ENCODE results near the gene PLXND1. TPM values are rescaled to one million over a fixed set of nuclear protein-coding genes. Genes with fewer than 3 reads are reported as not detected.

PLXND1 gene
- total RNA-seq, 1 experiment from 2014 or later = 26.3 TPM

GRCh38 chr3:129633751-129634481, 27.4 kb upstream of the PLXND1 start:
- H3K4me1 Mint-ChIP-seq (ENCODE audit: low read depth, unreplicated experiment) = peaks cover 5% of the 10 kb centered on the region
- intact Hi-C loops (cut with micrococcal nuclease; ENCODE audit: unreplicated experiment) = no loop called here
- BruUV-seq (replicated peaks) = no TSS peak
- Histone ChIP-seq H3K4me1 (peaks cover 9% of the 10 kb centered on the region; the same call in 1 of the 2 replicates), H3K9me3 (no peaks in the 10 kb centered on the region), H3K36me3 (ENCODE audit: control insufficient read depth, insufficient read depth, low read length) (no peaks in the 10 kb centered on the region), H3K4me3 (ENCODE audit: low read depth, low read length) (no peak overlapping the region), H3K27me3 (replicated peaks; ENCODE audit: control insufficient read depth, insufficient read depth, low read length) (no peaks in the 10 kb centered on the region)
- CTCF ChIA-PET = no interaction called here
- H3K4me3 Mint-ChIP-seq (ENCODE audit: unreplicated experiment) = no peak overlapping the region
- H3K27me3 Mint-ChIP-seq (ENCODE audit: insufficient read depth, unreplicated experiment) = no peaks in the 10 kb centered on the region
- H3K9me3 Mint-ChIP-seq (ENCODE audit: unreplicated experiment) = peaks cover 15% of the 10 kb centered on the region
- peaks cover 10% of the 10 kb centered on the region for H3K36me3 Mint-ChIP-seq (ENCODE audit: insufficient read depth, unreplicated experiment)
- no peak for DNase-seq
- TF ChIP-seq CTCF (IDR thresholded peaks at IDR 0.05; ENCODE audit: insufficient read depth in 1 of 2, low read depth in 1 of 2, low read length in 1 of 2, severe bottlenecking in 1 of 2, unreplicated experiment in 1 of 2) = no peak
- no peak overlapping the region for H3K27ac Mint-ChIP-seq (ENCODE audit: unreplicated experiment)
- POLR2A ChIA-PET = no interaction called here

- H3K27me3 Mint-ChIP-seq (ENCODE audit: insufficient read depth, unreplicated experiment) = no peaks in the 10 kb centered on the region
- H3K9me3 Mint-ChIP-seq (ENCODE audit: unreplicated experiment) = peaks cover 15% of the 10 kb centered on the region
- H3K4me1 ChIP-seq = peaks cover 9% of the 10 kb centered on the region; the same call in 1 of the 2 replicates
- H3K36me3 ChIP-seq (ENCODE audit: control insufficient read depth, insufficient read depth, low read length) = no peaks in the 10 kb centered on the region
- no TSS peak for BruUV-seq (replicated peaks)
- H3K4me3 Mint-ChIP-seq (ENCODE audit: unreplicated experiment) = no peak overlapping the region
- no peaks in the 10 kb centered on the region for H3K27me3 ChIP-seq (replicated peaks; ENCODE audit: control insufficient read depth, insufficient read depth, low read length)
- no peak for TF ChIP-seq CTCF (IDR thresholded peaks at IDR 0.05; ENCODE audit: insufficient read depth in 1 of 2, low read depth in 1 of 2, low read length in 1 of 2, severe bottlenecking in 1 of 2, unreplicated experiment in 1 of 2)
- POLR2A ChIA-PET = no interaction called here
- CTCF ChIA-PET = no interaction called here
- H3K9me3 ChIP-seq = no peaks in the 10 kb centered on the region
- no peak for DNase-seq
- H3K4me1 Mint-ChIP-seq (ENCODE audit: low read depth, unreplicated experiment) = peaks cover 5% of the 10 kb centered on the region
- peaks cover 10% of the 10 kb centered on the region for H3K36me3 Mint-ChIP-seq (ENCODE audit: insufficient read depth, unreplicated experiment)
- no peak overlapping the region for H3K4me3 ChIP-seq (ENCODE audit: low read depth, low read length)
- intact Hi-C loops (cut with micrococcal nuclease; ENCODE audit: unreplicated experiment) = no loop called here
- H3K27ac Mint-ChIP-seq (ENCODE audit: unreplicated experiment) = no peak overlapping the region
Measured at GRCh38 chr3:129632977-129633376, 26.5 kb upstream of the PLXND1 start.

DNA sequence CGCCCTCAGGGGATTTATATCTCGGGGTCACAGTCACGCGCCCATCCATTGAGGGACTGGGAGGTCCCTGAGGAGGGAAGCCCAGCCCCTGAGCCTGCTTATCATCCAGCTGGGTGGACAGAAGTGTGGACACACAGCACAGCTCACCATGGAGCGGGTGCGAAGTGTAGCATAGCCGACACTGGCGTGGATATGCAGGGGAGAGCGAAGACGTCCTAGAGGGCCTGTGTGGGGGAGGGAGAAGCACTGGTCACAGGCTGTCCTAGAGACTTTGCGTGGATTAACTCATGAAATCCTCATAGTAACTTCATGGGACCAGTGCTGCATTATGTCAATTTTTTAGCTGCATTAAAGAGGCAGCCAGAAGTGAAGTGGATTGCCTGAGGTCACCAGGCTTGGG, 26.1 kb upstream of the PLXND1 start:
- H3K27ac Mint-ChIP-seq (ENCODE audit: unreplicated experiment) = no peak overlapping the region
- Histone ChIP-seq H3K9me3 (no peaks in the 10 kb centered on the region), H3K4me1 (peaks cover 9% of the 10 kb centered on the region; the same call in 1 of the 2 replicates), H3K27me3 (replicated peaks; ENCODE audit: control insufficient read depth, insufficient read depth, low read length) (no peaks in the 10 kb centered on the region), H3K36me3 (ENCODE audit: control insufficient read depth, insufficient read depth, low read length) (no peaks in the 10 kb centered on the region), H3K4me3 (ENCODE audit: low read depth, low read length) (no peak overlapping the region)
- H3K27me3 Mint-ChIP-seq (ENCODE audit: insufficient read depth, unreplicated experiment) = no peaks in the 10 kb centered on the region
- H3K36me3 Mint-ChIP-seq (ENCODE audit: insufficient read depth, unreplicated experiment) = peaks cover 12% of the 10 kb centered on the region
- POLR2A ChIA-PET = no interaction called here
- no peak overlapping the region for H3K4me3 Mint-ChIP-seq (ENCODE audit: unreplicated experiment)
- no TSS peak for BruUV-seq (replicated peaks)
- peaks cover 15% of the 10 kb centered on the region for H3K9me3 Mint-ChIP-seq (ENCODE audit: unreplicated experiment)
- intact Hi-C loops (cut with micrococcal nuclease; ENCODE audit: unreplicated experiment) = no loop called here
- peaks cover 5% of the 10 kb centered on the region for H3K4me1 Mint-ChIP-seq (ENCODE audit: low read depth, unreplicated experiment)
- no peak for TF ChIP-seq CTCF (IDR thresholded peaks at IDR 0.05; ENCODE audit: insufficient read depth in 1 of 2, low read depth in 1 of 2, low read length in 1 of 2, severe bottlenecking in 1 of 2, unreplicated experiment in 1 of 2)
- DNase-seq = no peak
- CTCF ChIA-PET = interaction anchor here (0.9 kb wide), 1 partner anchor 198 kb away, joined by 3 read pairs; no protein-coding TSS in a partner anchor

Measured in Caco-2 (cell line).